ENCODE data around the gene UNK.
A peak's percentile ranks its signal among the peaks of the same experiment; 100 is the strongest.

Gene UNK

GRCh38 chr17:75842411-75842810 is 57.8 kb downstream of the UNK start:
- H3K27me3 Mint-ChIP-seq, result no peaks in the 10 kb centered on the region
- H3K27ac Mint-ChIP-seq, result peak overlapping the region; percentile 64
- peaks cover 86% of the 10 kb centered on the region for H3K36me3 Mint-ChIP-seq (ENCODE audit: low read depth)
- intact Hi-C loops (cut with micrococcal nuclease), result no loop called here
- H3K4me3 Mint-ChIP-seq, result peak overlapping the region; percentile 40
- H3K9me3 Mint-ChIP-seq, result no peaks in the 10 kb centered on the region
- H3K4me1 Mint-ChIP-seq (ENCODE audit: low read depth), result peaks cover 42% of the 10 kb centered on the region

- Mint-ChIP-seq H3K9me3 (no peaks in the 10 kb centered on the region), H3K27ac (peak overlapping the region; percentile 90), H3K36me3 (ENCODE audit: low read depth) (peaks cover 86% of the 10 kb centered on the region), H3K27me3 (no peaks in the 10 kb centered on the region), H3K4me1 (ENCODE audit: low read depth) (peaks cover 48% of the 10 kb centered on the region), H3K4me3 (peak overlapping the region; percentile 93)
- intact Hi-C loops (cut with micrococcal nuclease), result no loop called here
Observed at GRCh38 chr17:75842963-75843576, 58.5 kb downstream of the UNK start.

- no peaks in the 10 kb centered on the region for H3K9me3 Mint-ChIP-seq
- H3K36me3 Mint-ChIP-seq (ENCODE audit: low read depth), result peaks cover 86% of the 10 kb centered on the region
- peaks cover 56% of the 10 kb centered on the region for H3K4me1 Mint-ChIP-seq (ENCODE audit: low read depth)
- intact Hi-C loops (cut with micrococcal nuclease), result loop anchor here (1.0 kb wide), 1 partner anchor 11 kb away; the partner anchor contains the start of gene WBP2
- H3K27me3 Mint-ChIP-seq, result no peaks in the 10 kb centered on the region
- H3K4me3 Mint-ChIP-seq, result peak within 1 kb of the TSS; percentile 93
- peak within 1 kb of the TSS; percentile 90 for H3K27ac Mint-ChIP-seq
Observed at GRCh38 chr17:75843577-75844529, 59.2 kb downstream of the UNK start, which contains the start of gene UNC13D. Gene UNC13D (minus strand): TSS chr17:75844404. CDS start chr17:75844337, 67 bp downstream.

GRCh38 chr17:75844530-75845057 is 60.0 kb downstream of the UNK start:
- H3K4me3 Mint-ChIP-seq, result peak overlapping the region; percentile 93
- peaks cover 86% of the 10 kb centered on the region for H3K36me3 Mint-ChIP-seq (ENCODE audit: low read depth)
- no peaks in the 10 kb centered on the region for H3K9me3 Mint-ChIP-seq
- intact Hi-C loops (cut with micrococcal nuclease), result loop anchor here (1.0 kb wide), 1 partner anchor 11 kb away; the partner anchor contains the start of gene WBP2
- no peaks in the 10 kb centered on the region for H3K27me3 Mint-ChIP-seq
- peak overlapping the region; percentile 90 for H3K27ac Mint-ChIP-seq
- H3K4me1 Mint-ChIP-seq (ENCODE audit: low read depth), result peaks cover 64% of the 10 kb centered on the region

- H3K36me3 Mint-ChIP-seq (ENCODE audit: low read depth), result peaks cover 86% of the 10 kb centered on the region
- peaks cover 68% of the 10 kb centered on the region for H3K4me1 Mint-ChIP-seq (ENCODE audit: low read depth)
- H3K9me3 Mint-ChIP-seq, result no peaks in the 10 kb centered on the region
- no peaks in the 10 kb centered on the region for H3K27me3 Mint-ChIP-seq
- peak overlapping the region; percentile 41 for H3K4me3 Mint-ChIP-seq
- peak overlapping the region; percentile 90 for H3K27ac Mint-ChIP-seq
- intact Hi-C loops (cut with micrococcal nuclease), result no loop called here
Observed at GRCh38 chr17:75845058-75845711, 60.6 kb downstream of the UNK start.

- Mint-ChIP-seq H3K27me3 (no peaks in the 10 kb centered on the region), H3K4me1 (ENCODE audit: low read depth) (peaks cover 68% of the 10 kb centered on the region), H3K9me3 (no peaks in the 10 kb centered on the region), H3K36me3 (ENCODE audit: low read depth) (peaks cover 86% of the 10 kb centered on the region), H3K27ac (peak overlapping the region; percentile 90), H3K4me3 (peak overlapping the region; percentile 59)
- intact Hi-C loops (cut with micrococcal nuclease), result no loop called here
Observed at GRCh38 chr17:75845933-75846691, 61.5 kb downstream of the UNK start.

- intact Hi-C loops (cut with micrococcal nuclease), result no loop called here
- no peaks in the 10 kb centered on the region for H3K27me3 Mint-ChIP-seq
- peaks cover 92% of the 10 kb centered on the region for H3K36me3 Mint-ChIP-seq (ENCODE audit: low read depth)
- peak overlapping the region; percentile 90 for H3K27ac Mint-ChIP-seq
- H3K9me3 Mint-ChIP-seq, result no peaks in the 10 kb centered on the region
- peaks cover 67% of the 10 kb centered on the region for H3K4me1 Mint-ChIP-seq (ENCODE audit: low read depth)
- H3K4me3 Mint-ChIP-seq, result peak overlapping the region; percentile 59
Observed at GRCh38 chr17:75846692-75847613, 62.3 kb downstream of the UNK start.

- H3K9me3 Mint-ChIP-seq, result no peaks in the 10 kb centered on the region
- no peaks in the 10 kb centered on the region for H3K27me3 Mint-ChIP-seq
- peaks cover 92% of the 10 kb centered on the region for H3K36me3 Mint-ChIP-seq (ENCODE audit: low read depth)
- H3K27ac Mint-ChIP-seq, result peak overlapping the region; percentile 90
- H3K4me3 Mint-ChIP-seq, result no peak overlapping the region
- intact Hi-C loops (cut with micrococcal nuclease), result no loop called here
- H3K4me1 Mint-ChIP-seq (ENCODE audit: low read depth), result peaks cover 63% of the 10 kb centered on the region
Observed at GRCh38 chr17:75847614-75848522, 63.3 kb downstream of the UNK start.

- intact Hi-C loops (cut with micrococcal nuclease), result no loop called here
- H3K36me3 Mint-ChIP-seq (ENCODE audit: low read depth), result peaks cover 92% of the 10 kb centered on the region
- no peak overlapping the region for H3K4me3 Mint-ChIP-seq
- peak overlapping the region; percentile 90 for H3K27ac Mint-ChIP-seq
- no peaks in the 10 kb centered on the region for H3K27me3 Mint-ChIP-seq
- H3K4me1 Mint-ChIP-seq (ENCODE audit: low read depth), result peaks cover 61% of the 10 kb centered on the region
- no peaks in the 10 kb centered on the region for H3K9me3 Mint-ChIP-seq
Observed at GRCh38 chr17:75848523-75849278, 64.1 kb downstream of the UNK start.

GRCh38 chr17:75849279-75849646 is 64.7 kb downstream of the UNK start:
- Mint-ChIP-seq H3K27me3 (no peaks in the 10 kb centered on the region), H3K4me3 (no peak overlapping the region), H3K36me3 (ENCODE audit: low read depth) (peaks cover 92% of the 10 kb centered on the region), H3K4me1 (ENCODE audit: low read depth) (peaks cover 67% of the 10 kb centered on the region), H3K9me3 (no peaks in the 10 kb centered on the region), H3K27ac (peak overlapping the region; percentile 90)
- intact Hi-C loops (cut with micrococcal nuclease), result no loop called here

- Mint-ChIP-seq H3K4me3 (no peak overlapping the region), H3K27me3 (no peaks in the 10 kb centered on the region), H3K27ac (peak overlapping the region; percentile 90), H3K36me3 (ENCODE audit: low read depth) (peaks cover 93% of the 10 kb centered on the region), H3K4me1 (ENCODE audit: low read depth) (peaks cover 68% of the 10 kb centered on the region), H3K9me3 (no peaks in the 10 kb centered on the region)
- intact Hi-C loops (cut with micrococcal nuclease), result no loop called here
Observed at GRCh38 chr17:75849724-75850123, 65.1 kb downstream of the UNK start.
